GM21526 (cell line): ENCODE measurements around the gene CD6.

ENCODE experiments used
- ATAC-seq: cut with Tn5 transposase; IDR thresholded peaks from one replicate; pipeline ENCODE4 v1.9.1; 2021; ENCODE audit warnings: moderate library complexity; ENCODE audit not compliant: unreplicated experiment, low FRiP score

CD6 gene

DNA sequence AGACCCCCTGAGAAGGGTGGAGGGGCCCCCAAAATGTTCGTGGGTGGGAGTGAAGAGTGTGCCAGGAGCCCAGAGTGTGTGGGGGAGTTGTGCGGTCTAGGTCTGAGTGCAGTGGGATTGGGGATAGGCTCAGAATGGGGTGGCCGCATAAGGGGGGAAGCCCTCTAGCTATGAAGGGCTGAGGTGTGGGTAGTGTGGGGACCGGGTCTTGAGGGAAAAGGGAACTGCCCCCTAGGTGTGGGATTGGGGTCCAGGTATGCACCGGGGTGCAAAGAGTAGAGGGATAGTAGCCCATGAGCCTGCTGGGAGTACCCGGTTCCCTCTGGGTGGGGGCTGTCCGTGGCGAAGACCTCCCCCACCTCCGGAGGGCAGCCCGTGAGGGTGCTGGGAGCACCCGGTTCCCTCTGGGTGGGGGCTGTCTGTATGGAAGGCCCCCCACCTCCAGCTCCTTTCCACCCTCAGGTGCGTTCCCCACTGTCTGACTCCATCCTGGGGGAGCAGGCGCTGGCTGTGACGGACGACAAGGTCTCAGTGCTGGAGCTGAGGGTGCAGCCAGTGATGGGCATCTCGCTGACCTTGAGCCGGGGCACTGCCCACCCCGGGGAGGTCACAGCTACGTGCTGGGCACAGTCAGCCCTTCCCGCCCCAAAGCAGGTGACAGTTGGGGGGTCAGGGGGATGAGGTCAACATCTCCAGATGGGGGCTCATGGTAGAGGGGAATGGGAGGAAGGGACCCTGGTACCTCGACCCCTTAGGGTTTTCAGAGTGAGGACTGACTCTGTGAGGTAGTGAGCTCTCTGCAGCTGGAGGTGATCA lies 36.5 kb upstream of the CD6 start:
- no peak for ATAC-seq

DNA sequence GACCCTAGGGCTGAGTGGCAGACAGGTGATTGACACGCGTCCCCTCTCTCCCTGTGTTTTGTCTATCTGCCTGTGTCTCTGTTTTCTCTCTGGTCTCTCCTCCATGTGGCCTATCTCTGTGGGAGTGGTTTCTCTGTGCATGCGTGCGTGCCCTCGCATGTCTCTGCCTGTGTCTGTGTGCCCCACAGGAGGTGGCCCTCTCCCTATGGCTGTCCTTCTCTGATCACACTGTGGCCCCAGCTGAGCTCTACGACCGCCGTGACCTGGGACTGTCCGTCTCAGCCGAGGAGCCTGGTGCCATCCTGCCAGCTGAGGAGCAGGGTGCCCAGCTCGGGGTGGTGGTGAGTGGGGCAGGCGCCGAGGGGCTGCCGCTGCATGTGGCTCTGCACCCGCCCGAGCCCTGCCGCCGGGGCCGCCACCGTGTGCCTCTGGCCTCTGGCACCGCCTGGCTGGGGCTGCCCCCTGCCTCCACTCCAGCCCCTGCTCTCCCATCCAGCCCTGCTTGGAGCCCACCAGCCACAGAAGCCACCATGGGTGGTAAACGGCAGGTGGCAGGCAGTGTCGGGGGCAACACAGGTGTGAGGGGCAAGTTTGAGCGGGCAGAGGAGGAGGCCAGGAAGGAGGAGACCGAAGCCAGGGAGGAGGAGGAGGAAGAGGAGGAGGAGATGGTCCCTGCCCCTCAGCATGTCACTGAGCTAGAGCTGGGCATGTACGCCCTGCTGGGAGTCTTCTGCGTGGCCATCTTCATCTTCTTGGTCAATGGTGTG lies 35.6 kb upstream of the CD6 start:
- ATAC-seq: no peak

DNA sequence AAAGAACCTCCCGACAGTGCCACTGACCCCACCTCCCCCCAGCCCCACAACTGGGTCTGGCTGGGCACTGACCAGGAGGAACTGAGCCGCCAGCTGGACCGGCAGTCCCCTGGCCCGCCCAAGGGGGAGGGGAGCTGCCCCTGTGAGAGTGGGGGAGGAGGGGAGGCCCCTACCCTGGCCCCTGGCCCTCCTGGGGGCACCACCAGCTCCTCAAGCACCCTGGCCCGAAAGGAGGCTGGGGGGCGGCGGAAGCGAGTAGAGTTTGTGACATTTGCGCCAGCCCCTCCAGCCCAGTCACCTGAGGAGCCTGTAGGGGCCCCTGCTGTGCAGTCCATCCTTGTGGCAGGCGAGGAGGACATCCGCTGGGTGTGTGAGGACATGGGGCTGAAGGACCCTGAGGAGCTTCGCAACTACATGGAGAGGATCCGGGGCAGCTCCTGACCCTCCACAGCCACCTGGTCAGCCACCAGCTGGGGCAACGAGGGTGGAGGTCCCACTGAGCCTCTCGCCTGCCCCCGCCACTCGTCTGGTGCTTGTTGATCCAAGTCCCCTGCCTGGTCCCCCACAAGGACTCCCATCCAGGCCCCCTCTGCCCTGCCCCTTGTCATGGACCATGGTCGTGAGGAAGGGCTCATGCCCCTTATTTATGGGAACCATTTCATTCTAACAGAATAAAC lies 34.9 kb upstream of the CD6 start:
- no peak for ATAC-seq

DNA sequence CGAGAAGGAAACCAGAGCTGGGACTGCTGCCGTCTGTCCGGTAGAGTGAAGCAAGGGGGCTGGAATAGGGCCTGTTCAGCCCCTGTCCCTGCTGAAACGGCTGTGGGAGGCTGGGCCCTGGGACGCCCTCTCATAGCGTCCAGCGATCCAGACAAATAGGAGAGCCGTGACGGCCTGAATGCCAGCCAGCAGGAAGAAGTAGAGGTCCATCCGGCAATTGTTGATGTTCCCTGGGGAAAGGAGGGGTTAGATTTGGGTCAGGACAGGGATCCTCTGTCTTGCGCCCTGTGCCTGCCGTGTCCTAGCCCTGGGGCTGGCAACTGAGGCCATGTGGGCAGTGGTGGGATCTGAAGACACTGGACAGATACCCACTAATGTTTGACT lies 34.3 kb upstream of the CD6 start:
- ATAC-seq: no peak

DNA sequence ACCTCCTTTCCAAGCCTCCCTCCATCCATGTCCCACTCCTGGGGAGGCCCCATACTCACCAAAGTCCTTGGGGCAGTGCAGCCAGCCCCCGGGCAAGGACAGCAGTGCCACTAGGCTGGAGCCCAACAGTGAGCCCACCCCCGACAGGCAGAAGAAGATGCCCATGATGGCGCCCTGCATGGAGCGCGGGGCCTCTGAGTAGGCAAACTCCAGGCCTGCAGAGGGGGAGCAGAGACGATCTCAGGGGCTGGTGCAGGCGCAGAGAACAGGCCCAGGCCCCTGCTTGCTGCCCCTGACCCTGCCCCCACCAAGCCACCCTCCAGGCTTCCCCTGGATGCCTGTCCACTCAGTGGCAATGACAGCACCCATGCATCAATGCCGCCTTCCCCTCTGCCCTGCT lies 33.7 kb upstream of the CD6 start:
- ATAC-seq: no peak

DNA sequence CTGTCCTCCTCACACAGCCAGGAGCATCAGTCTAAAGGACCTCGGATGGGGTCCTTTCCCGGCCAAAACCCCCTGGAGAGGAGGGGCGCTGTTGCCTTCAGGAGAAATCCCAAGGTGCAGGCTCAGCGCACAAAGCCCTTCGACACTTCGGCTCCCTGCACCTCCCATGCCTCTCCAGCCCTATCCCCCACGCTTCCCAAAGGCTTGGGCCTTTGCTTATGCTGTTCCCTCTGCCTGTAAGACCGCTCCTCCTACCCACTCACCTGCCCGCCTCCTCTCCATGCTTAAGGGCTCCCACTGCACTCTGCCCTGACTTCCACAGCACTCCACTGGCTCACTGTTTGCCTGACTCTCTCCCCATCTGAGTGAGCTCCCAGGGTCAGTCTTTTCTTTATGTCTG lies 33.0 kb upstream of the CD6 start:
- ATAC-seq: no peak

DNA sequence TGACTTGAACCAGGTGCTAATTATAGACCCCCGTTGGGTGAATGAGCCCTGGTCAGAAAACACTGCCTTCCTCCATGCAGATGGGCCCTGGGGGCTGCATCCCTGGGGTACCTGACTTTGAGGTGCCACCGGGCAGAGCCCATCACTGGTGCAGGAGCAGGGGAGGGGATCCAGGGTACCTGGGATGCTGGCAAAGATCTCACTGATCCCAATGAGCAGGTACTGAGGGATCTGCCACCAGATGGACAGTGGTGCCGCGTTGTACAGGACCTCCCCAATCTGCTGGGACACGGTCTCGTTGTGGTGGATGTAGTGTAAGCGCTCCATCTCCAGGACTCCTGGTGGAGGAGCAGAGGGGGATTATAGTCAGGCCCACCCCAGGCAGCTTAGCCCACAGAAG lies 32.2 kb upstream of the CD6 start:
- ATAC-seq: no peak

DNA sequence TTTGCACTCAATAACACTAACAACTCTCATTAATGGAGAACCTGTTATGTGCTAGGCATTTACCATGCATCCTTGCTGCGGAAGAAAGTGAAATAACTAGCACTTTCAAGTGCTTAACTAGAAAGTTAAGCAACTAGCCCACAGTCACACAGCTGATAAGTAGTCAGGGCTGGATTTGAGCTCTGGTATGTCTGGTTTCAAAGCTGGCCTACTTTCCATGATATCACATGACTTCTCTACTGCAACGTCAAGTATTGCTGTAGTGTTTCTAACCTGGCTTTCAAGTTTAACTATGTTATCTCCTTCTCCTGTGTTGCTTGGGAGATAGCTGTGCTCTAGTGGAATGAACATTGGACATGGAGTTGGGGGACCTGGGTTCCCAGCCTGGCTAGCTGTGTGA lies 31.6 kb upstream of the CD6 start:
- no peak for ATAC-seq

DNA sequence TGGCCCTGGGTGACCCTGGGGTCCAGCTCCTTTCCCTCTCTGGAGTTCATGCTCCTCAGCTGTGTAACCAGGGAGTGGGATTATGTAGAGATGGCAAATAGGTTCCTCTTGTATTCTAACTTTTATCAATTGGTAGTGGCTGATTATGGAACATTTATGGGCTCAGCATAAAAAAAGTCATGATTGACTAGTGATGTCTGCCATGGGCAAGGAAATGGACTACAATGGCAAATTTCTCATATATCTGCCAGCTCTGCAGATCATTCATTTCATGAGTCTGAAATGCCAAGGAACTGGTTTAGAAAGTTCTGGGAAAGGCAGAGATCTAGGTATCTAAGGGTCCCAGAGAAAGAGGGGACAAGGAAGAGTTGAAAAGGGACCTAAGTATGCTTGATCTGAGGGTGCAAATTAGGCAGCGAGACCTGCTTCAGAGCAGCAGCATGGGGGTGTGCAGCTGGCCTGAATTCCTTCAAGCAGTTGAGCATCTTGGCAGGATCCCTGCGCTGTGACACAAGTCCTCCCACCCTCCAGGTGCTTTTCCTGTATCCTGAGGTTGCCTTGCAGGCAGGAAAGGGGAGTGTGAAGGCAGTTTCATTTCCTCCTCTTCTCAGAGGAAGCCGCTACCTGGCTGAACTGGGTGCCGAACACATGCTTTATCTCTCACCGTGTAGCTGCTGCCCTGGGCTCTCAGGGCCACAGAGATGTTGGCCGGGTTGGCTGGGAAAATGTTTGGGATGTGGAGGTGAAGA lies 29.9 kb upstream of the CD6 start:
- ATAC-seq: no peak

DNA sequence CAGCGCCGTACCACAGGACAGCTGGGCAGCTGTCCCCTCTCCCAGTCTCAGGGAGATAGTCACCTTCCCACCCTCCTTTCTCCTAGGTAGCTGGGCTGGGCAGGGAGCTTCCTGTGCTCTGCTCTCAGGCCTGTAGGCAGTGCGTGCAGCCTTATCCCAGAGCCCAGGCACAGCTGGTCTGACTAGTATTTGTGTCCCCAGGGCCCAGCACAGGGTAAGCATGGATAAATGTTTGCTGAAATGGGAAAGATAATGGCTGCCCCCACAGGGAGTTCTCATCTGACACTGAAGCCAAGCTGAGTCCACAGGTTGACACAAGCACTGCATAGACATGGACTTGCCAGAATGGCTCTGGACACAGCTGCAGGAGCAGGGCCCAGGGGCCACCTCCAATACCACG lies 29.3 kb upstream of the CD6 start:
- ATAC-seq: no peak

DNA sequence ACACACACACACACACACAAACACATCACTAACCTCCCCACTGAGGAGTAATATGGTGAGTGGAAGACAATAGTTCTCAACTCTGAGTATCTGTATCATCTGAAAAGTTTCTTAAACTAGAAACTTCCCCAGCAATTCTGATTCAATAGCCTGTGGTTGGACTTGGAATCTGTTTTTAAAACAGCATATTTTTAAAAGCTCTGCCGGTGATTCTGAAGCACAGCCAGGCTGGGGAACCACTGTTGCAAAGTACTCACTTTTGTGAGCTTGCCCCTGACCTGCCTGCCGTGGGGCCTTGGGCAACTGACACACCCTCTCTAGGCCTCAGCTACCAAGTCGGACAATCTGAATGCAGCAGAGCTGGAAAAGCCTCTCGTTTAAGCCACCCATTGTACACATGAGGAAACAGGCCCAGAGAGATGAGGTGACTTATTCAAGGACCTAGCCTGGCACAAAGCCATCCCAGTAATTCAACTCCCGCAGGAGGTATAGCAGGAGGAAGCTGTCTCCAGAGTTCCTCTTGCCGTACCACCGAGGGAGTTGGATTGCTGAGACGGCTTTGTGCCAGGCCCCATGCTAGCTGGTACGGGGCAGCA lies 28.4 kb upstream of the CD6 start:
- ATAC-seq: no peak

DNA sequence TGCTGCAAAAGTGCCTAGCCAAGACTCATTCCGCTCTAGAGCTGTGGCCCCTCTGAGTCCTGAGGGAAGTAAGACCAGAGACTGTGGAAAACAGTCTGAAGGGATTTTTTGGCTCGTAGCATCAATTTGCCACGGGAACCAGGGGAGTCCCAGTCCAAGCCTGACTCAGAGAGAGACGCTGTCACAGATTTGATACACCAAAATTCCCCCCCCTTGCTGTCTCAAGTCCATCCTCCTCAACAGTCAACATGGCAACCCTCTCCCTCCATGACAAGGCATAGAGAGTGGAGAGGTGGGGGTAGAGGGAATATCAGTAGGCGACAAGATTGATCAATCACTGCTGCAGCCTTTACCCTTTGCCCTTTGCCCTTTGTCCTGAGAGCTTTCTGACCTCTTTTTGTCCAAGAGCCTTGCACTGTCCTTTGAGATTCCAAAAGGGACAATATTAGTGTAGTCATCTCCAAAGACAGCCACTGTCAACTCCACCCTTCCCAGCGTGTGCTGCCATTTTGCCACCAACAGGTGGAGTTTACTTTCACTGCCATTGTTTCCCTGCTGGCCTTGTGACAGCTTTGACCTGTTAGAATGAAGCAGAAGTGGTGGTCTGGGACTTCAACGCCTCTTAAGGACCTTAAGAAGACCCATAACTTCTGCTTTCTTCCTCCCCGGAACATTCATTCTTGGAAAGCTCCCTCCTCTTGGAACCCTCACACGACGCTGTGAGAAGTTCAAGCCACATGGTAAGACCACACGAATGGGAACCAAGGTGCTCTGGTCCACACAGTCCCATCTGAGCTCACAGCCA lies 26.8 kb upstream of the CD6 start:
- ATAC-seq: no peak

DNA sequence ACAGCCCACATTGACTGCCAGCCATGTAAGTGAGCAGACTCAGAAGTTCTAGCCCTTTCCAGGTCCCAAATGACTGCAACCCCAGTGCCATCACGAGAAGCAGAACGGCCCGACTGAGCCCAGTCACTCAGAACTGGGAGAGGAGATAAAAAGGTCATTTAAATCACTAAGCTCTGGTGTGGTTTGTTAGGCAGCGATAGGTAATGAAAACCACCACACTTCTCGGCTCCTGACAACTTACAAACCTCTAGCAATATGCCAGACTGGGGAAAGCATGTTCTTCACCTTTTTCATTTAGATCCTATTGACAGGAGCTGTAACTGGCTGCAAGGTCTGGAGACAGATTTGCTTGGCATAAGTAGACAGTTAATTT lies 26.2 kb upstream of the CD6 start:
- no peak for ATAC-seq

DNA sequence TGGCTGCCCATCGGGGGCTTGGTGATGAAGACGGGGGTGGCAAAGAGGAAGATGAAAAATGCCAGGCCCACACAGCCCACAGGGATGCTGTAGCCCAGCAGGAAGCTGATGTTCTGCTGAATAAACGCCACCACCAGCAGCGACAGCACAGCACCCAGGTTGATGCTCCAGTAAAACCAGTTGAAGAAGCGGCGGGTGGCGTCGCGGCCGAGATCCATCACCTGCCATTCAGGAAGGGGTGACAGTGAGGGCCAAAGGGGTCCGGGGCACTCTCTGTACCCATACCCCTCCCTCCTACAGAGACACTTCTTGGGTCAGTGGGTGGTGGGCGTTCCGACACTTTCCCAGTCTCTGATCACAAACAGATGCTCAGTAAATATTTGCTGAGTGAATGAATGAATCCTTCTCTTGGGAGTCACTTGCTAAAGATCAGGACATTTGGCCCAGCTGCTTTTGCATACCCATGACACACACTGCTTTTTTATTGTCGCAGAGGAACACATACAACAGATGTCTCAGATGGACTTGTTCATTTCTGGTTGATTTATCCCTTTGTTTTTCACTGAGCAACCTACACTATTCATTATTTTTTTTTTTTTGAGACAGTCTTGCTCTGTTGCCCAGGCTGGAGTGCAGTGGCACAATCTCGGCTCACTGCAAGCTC lies 24.7 kb upstream of the CD6 start:
- ATAC-seq: no peak

DNA sequence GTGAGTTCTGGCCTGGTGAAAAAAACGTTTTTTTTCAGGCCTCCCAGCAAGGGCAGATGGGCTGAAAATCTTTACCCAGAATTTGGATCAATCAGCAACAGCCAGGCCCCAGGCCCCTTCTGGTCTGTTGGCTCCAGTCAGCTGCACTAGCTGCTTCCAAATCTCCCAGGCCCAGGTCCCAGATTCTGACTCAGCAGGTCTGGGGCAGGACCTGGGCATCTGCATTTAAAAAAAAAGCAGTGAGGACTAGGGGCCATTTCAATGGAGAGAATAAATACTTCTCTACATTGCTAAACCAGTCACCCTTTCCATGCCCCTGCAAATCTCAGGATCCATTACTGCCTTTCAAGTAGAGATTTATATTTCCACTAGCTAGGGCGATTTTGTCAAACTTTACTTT lies 23.8 kb upstream of the CD6 start:
- ATAC-seq: no peak

DNA sequence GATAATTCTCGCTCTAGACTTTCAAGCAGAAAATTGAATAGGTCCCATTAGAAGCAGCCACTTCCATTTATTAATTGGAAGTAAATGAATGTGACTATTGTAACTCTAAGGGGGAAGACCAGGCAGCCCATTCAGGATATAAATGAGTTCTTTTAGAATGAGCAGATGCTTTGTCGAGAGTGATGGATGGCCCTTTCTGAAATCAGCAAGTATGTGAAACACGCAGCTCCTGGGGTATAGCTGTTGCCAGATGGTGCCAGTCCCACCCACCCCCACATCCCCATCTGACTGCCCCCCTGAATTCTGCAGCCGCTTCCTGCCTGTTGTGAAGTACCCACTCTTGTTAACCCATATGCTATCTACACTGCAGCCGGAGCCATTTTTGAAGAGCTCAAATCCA lies 23.2 kb upstream of the CD6 start:
- no peak for ATAC-seq

DNA sequence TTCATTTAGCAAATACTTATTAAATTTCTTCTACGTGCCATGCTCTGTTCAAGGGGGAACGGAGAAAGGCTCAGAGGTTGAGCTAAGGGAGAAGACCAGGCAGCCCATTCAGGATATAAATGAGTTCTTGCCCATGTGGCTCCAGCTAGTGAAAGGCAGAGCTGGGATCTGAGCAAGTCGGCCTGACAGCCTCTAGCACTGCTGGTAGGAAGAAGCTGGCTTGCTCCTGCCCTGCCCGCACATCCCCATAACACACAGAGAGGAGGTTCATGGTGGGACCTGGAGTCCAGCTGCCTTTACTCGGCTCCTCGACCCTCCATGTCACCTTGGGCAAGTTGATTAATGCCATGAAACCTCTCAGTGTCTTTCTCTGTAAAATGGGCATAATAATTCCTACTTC lies 21.5 kb upstream of the CD6 start:
- no peak for ATAC-seq

DNA sequence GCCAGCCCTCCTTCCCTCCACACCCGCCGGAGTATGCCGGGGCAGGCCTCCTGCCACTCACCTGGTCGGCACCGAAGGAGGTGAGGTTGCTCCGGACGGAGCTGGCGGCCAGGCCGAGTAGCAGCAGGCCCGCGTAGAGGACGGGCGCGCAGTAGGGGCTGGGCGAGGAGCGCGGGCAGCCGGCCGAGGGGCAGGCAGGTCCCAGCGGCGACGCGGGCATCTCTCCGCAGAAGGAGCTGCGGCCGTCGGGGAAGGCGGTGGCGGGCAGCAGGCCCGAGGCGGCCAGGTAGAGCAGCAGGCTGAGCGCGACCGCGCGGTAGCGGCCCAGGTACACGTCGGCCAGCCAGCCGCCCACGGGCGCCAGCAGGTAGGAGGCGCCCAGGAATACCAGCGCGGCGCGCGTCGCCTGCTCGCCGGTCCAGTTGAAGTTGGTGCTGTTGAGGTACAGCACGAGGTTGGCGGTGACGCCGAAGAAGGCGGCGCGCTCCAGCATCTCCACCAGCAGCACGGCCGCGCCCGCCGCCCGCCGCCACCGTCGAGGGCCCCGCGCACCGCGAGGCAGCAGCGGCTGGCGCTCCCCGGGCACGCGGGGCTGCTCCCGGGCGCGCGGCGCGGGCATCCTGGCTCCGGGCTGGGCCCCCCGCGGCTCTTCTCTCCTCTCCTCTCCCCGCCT lies 20.4 kb upstream of the CD6 start:
- ATAC-seq: no peak

DNA sequence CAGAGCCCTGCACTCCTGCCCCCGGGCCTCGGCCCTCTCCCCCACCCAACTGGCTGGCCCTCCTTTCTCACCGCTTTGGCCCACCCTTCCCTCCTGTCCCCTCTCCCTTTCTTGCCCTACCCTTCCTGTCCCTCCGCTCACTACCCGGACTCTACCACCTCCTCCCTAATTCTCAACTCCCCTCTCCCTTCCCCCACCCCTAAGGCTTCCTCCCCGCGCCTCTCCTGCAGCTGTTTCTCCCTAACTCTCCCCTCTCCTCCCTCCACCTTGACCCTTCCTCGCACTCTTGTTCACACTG lies 19.9 kb upstream of the CD6 start:
- no peak for ATAC-seq
